A673 (cell line): ENCODE results near the gene CHTF18. TPM values are rescaled to one million over a fixed set of nuclear protein-coding genes. Genes with fewer than 3 reads are reported as not detected.

ENCODE experiments used
- BruUV-seq: library from RNA; stranded (reverse); fragments of 400-500 nt; replicated peaks from 2 replicates; lab custom pipeline; 2021; lab: Mats Ljungman, UMichigan
- CTCF ChIA-PET: fragments of 300-600 bp; sonication (Branson Sonifier 250); formaldehyde crosslinking; loops from one replicate; lab custom pipeline; 2022; ENCODE audit warnings: antibody characterized with exemption; lab: Charles Lee
- POLR2A ChIA-PET: fragments of 300-600 bp; sonication (Branson Sonifier 250); formaldehyde crosslinking; loops from one replicate; lab custom pipeline; 2022; ENCODE audit warnings: antibody characterized with exemption; ENCODE audit not compliant: low non-redundant PET; lab: Charles Lee
- DNase-seq: peaks from one replicate; pipeline ENCODE4 v3.0.0-alpha.2; 2015; ENCODE audit warnings: low spot score
- H3K27ac ChIP-seq: fragments of 200-600 bp; sonication (generic); 2 replicates; pipeline ENCODE4 v1.5.1; 2016; ENCODE audit warnings: mixed run types, low read depth, mild to moderate bottlenecking, mixed read lengths, antibody characterized with exemption, low read length; ENCODE audit not compliant: poor library complexity, severe bottlenecking
- H3K27me3 ChIP-seq: fragments of 200-600 bp; sonication (generic); replicated peaks from 2 replicates; pipeline ENCODE4 v1.6.1; 2017; ENCODE audit warnings: mixed run types, low read depth, mild to moderate bottlenecking, mixed read lengths, antibody characterized with exemption, low read length; ENCODE audit not compliant: insufficient read depth, poor library complexity
- H3K36me3 ChIP-seq: fragments of 200-600 bp; sonication (generic); 2 replicates; pipeline ENCODE4 v1.6.1; 2016; ENCODE audit warnings: mixed run types, mild to moderate bottlenecking, mixed read lengths, antibody characterized with exemption, low read length; ENCODE audit not compliant: insufficient read depth, poor library complexity, severe bottlenecking
- H3K4me1 ChIP-seq: fragments of 200-600 bp; sonication (generic); 2 replicates; pipeline ENCODE4 v1.6.1; 2017; ENCODE audit warnings: mixed run types, mild to moderate bottlenecking, mixed read lengths, antibody characterized with exemption, low read length; ENCODE audit not compliant: insufficient read depth, poor library complexity, severe bottlenecking
- H3K4me3 ChIP-seq: fragments of 200-600 bp; sonication (generic); 2 replicates; pipeline ENCODE4 v1.5.1; 2016; ENCODE audit warnings: low read depth, mixed run types, mild to moderate bottlenecking, mixed read lengths, low read length; ENCODE audit not compliant: poor library complexity, severe bottlenecking
- H3K9me3 ChIP-seq: fragments of 200-600 bp; sonication (generic); 2 replicates; pipeline ENCODE4 v1.6.1; 2016; ENCODE audit warnings: mixed run types, low read depth, mild to moderate bottlenecking, mixed read lengths, antibody characterized with exemption, low read length; ENCODE audit not compliant: poor library complexity, severe bottlenecking
- EZH2 ChIP-seq: fragments of 200-600 bp; sonication (generic); IDR thresholded peaks from 2 replicates; pipeline ENCODE4 v1.6.1; 2017; ENCODE audit warnings: borderline replicate concordance, low read depth, mild to moderate bottlenecking, mixed read lengths, antibody characterized with exemption, low read length; ENCODE audit not compliant: poor library complexity, severe bottlenecking
- intact Hi-C: fragments of 100-400 bp; cut with micrococcal nuclease; formaldehyde crosslinking; loops from one replicate; pipeline ENCODE4 v1.10.0; 2022; ENCODE audit not compliant: unreplicated experiment
- total RNA-seq: library from RNA; stranded (reverse); gene quantifications from 2 replicates; pipeline ENCODE4 v1.2.3, GENCODE V29; 2021
- TF ChIP-seq, protein P1 (sequence below): fragments of 300-800, 200-600 bp; sonication (generic); conservative IDR thresholded peaks from 2 replicates; pipeline ENCODE4 v1.5.1; 2017; ENCODE audit warnings: low read depth, mild to moderate bottlenecking, antibody characterized with exemption, low read length, moderate library complexity, mixed read lengths

CHTF18 gene
- total RNA-seq, 1 experiment from 2014 or later: 125 TPM

GRCh38 chr16:763369-764183, 24.8 kb upstream of the CHTF18 start:
- no TSS peak for BruUV-seq
- TF ChIP-seq, protein P1, sequence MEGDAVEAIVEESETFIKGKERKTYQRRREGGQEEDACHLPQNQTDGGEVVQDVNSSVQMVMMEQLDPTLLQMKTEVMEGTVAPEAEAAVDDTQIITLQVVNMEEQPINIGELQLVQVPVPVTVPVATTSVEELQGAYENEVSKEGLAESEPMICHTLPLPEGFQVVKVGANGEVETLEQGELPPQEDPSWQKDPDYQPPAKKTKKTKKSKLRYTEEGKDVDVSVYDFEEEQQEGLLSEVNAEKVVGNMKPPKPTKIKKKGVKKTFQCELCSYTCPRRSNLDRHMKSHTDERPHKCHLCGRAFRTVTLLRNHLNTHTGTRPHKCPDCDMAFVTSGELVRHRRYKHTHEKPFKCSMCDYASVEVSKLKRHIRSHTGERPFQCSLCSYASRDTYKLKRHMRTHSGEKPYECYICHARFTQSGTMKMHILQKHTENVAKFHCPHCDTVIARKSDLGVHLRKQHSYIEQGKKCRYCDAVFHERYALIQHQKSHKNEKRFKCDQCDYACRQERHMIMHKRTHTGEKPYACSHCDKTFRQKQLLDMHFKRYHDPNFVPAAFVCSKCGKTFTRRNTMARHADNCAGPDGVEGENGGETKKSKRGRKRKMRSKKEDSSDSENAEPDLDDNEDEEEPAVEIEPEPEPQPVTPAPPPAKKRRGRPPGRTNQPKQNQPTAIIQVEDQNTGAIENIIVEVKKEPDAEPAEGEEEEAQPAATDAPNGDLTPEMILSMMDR: no peak
- ChIA-PET POLR2A (no interaction called here), CTCF (no interaction called here)
- Histone ChIP-seq H3K27me3 (no peaks in the 10 kb centered on the region), H3K27ac (no peak overlapping the region), H3K4me1 (no peaks in the 10 kb centered on the region), H3K36me3 (no peaks in the 10 kb centered on the region), H3K4me3 (no peak overlapping the region), H3K9me3 (no peaks in the 10 kb centered on the region)
- no peak for DNase-seq
- intact Hi-C loops: no loop called here

DNA sequence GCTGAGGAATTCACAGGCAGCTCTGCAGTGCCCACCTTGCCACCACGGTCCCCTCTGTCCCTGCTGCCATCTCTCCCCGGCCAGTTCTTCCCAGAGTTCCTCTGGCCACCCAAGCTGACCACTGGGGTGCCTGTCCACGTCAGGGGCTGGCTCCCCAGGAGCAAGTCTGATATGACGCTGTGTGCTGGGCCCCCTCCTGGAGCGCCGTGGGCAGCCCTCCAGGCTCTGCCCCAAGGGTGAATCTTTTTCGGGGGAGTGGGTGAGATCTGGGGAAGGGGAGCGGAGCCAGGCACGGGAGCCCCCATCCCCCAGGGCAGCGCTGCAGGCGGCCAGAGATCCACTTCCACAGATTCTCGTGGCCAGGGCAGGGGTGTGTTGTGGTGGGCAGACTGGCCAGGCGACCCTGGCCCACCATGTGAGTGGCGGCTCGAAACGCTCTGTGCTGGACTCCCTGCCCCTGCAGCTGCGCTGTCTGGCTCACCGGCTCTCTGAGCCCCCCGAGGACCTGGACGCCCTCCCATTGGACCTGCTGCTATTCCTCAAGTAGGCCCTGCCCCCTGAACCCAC, 24.2 kb upstream of the CHTF18 start:
- H3K9me3 ChIP-seq: no peaks in the 10 kb centered on the region
- intact Hi-C loops: no loop called here
- no peaks in the 10 kb centered on the region for H3K36me3 ChIP-seq
- DNase-seq: no peak
- TF ChIP-seq EZH2: no peak
- TF ChIP-seq, protein P1: no peak
- no TSS peak for BruUV-seq
- CTCF ChIA-PET: no interaction called here
- no peak overlapping the region for H3K27ac ChIP-seq
- POLR2A ChIA-PET: no interaction called here
- H3K27me3 ChIP-seq: no peaks in the 10 kb centered on the region
- no peak overlapping the region for H3K4me3 ChIP-seq
- H3K4me1 ChIP-seq: no peaks in the 10 kb centered on the region

- ChIA-PET CTCF (no interaction called here), POLR2A (no interaction called here)
- Histone ChIP-seq H3K4me3 (no peak overlapping the region), H3K36me3 (no peaks in the 10 kb centered on the region), H3K27me3 (no peaks in the 10 kb centered on the region), H3K9me3 (no peaks in the 10 kb centered on the region), H3K27ac (no peak overlapping the region), H3K4me1 (no peaks in the 10 kb centered on the region)
- TF ChIP-seq EZH2: no peak
- TF ChIP-seq, protein P1: no peak
- BruUV-seq: no TSS peak
- intact Hi-C loops: no loop called here
- DNase-seq: no peak
Measured at GRCh38 chr16:764848-765487, 23.5 kb upstream of the CHTF18 start.
